C1 segment of cervical spinal cord (tissue), 14 donors: Measurements from ENCODE around the gene TUBB3.
"Not testable (repeated sequence)": the region's sequence is repeated elsewhere in the genome, so short reads cannot be mapped to it uniquely, and the experiment has no call there.

Experiments used
- DNase-seq, 14 donors: peaks; one replicate each; lab custom pipeline; 2025; lab: John Stamatoyannopoulos, UW

The TUBB3 gene

GRCh38 chr16:89917773-89918452 is 5.2 kb upstream of the TUBB3 start:
- DNase-seq = peak in 7 of 14 donors; percentile 23 to 52 (median 34)

GRCh38 chr16:89918453-89919347 is 4.4 kb upstream of the TUBB3 start, which contains the start of gene MC1R:
Gene MC1R (plus strand): TSS chr16:89918862. CDS start chr16:89919259, 397 bp downstream.
- DNase-seq = peak in 1 of 14 donors; percentile 15

GRCh38 chr16:89919535-89920406 is 3.4 kb upstream of the TUBB3 start:
- no peak for DNase-seq

- no peak for DNase-seq
These were observed 2.4 kb upstream of the TUBB3 start for GRCh38 chr16:89920723-89921122.

- no peak for DNase-seq
These were observed 1.9 kb upstream of the TUBB3 start for GRCh38 chr16:89921131-89921701.

- DNase-seq = peak in 10 of 14 donors; percentile 11 to 88 (median 40)
These were observed 1.3 kb upstream of the TUBB3 start for GRCh38 chr16:89921702-89922476.

GRCh38 chr16:89922477-89922883 is 662 bp upstream of the TUBB3 start:
- DNase-seq = peak in 9 of 14 donors; percentile 20 to 88 (median 38)

- peak in 3 of 14 donors; percentile 19 to 42 (median 22) for DNase-seq
These were observed 626 bp downstream of the TUBB3 start for GRCh38 chr16:89923640-89924296.

- peak in 9 of 14 donors; percentile 16 to 67 (median 37) for DNase-seq
These were observed 1.3 kb downstream of the TUBB3 start for GRCh38 chr16:89924297-89924924.

GRCh38 chr16:89924925-89925307 is 1.8 kb downstream of the TUBB3 start:
- DNase-seq = no peak

GRCh38 chr16:89925596-89926079 is 2.5 kb downstream of the TUBB3 start:
- no peak for DNase-seq

GRCh38 chr16:89931305-89931896 is 8.3 kb downstream of the TUBB3 start:
- DNase-seq = no peak

- no peak for DNase-seq
These were observed 8.8 kb downstream of the TUBB3 start for GRCh38 chr16:89931964-89932363.

- DNase-seq = not testable (repeated sequence)
These were observed 10.9 kb downstream of the TUBB3 start for GRCh38 chr16:89934019-89934418.

- DNase-seq = no peak
These were observed 11.7 kb downstream of the TUBB3 start for GRCh38 chr16:89934611-89935553.

- not testable (repeated sequence) for DNase-seq
These were observed 12.5 kb downstream of the TUBB3 start for GRCh38 chr16:89935620-89936019.

- DNase-seq = no peak
These were observed 12.9 kb downstream of the TUBB3 start for GRCh38 chr16:89936034-89936433.

GRCh38 chr16:89936508-89936907 is 13.4 kb downstream of the TUBB3 start:
- DNase-seq = no peak
